Body of pancreas (tissue), 4 donors: ENCODE results near the gene ZFC3H1.

Experiments
- POLR2A ChIP-seq, 3 donors: fragments of 450-650 bp; IDR thresholded peaks; one replicate each; pipeline ENCODE4 v1.6.1; 2016; ENCODE audit warnings: antibody characterized with exemption in 3 of 3, mild to moderate bottlenecking in 2 of 3
- TF ChIP-seq, protein P1 (sequence below), 7 experiments: fragments of 450-650 bp in 4 of 7; fragments of 200-600 bp in 3 of 7; sonication (generic) in 3 of 7; IDR thresholded peaks; one replicate each; pipeline ENCODE4 v1.5.1; 2016 to 2019; ENCODE audit warnings: antibody characterized with exemption in 7 of 7

DNA sequence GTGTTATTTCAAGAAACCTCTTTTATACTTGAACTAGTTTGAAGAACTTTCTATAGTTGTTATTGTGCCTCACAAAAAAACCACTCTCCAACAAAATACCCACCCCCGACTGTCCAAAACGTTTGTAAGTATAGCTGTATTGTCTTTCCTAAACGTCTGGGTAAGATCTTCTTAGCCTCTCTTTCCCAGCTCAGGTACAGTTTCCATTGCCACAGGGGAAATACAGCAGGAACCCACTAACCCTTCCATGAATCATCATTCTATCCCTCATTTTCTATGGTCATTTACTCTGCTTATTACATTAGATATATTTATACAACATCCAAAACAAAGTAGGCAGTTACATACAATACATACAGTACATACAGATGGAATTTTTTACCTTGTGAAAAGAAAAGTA lies 70.8 kb downstream of the ZFC3H1 start:
- TF ChIP-seq, protein P1, sequence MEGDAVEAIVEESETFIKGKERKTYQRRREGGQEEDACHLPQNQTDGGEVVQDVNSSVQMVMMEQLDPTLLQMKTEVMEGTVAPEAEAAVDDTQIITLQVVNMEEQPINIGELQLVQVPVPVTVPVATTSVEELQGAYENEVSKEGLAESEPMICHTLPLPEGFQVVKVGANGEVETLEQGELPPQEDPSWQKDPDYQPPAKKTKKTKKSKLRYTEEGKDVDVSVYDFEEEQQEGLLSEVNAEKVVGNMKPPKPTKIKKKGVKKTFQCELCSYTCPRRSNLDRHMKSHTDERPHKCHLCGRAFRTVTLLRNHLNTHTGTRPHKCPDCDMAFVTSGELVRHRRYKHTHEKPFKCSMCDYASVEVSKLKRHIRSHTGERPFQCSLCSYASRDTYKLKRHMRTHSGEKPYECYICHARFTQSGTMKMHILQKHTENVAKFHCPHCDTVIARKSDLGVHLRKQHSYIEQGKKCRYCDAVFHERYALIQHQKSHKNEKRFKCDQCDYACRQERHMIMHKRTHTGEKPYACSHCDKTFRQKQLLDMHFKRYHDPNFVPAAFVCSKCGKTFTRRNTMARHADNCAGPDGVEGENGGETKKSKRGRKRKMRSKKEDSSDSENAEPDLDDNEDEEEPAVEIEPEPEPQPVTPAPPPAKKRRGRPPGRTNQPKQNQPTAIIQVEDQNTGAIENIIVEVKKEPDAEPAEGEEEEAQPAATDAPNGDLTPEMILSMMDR (IDR thresholded peaks at IDR 0.05): no peak
- no peak for TF ChIP-seq POLR2A (IDR thresholded peaks at IDR 0.05)
